Aorta (tissue), 5 donors: Measurements from ENCODE around the gene SYNE1. TPM values are rescaled to one million over a fixed set of nuclear protein-coding genes. Genes with fewer than 3 reads are reported as not detected.

Experiments used
- ATAC-seq: fragments of 200-7000 bp; cut with Tn5 transposase; one replicate; pipeline ENCODE4 v1.9.1; 2022; ENCODE audit warnings: moderate library complexity; ENCODE audit not compliant: low FRiP score
- DNase-seq, 2 donors: peaks; one replicate each; pipeline ENCODE4 v3.0.0-alpha.2; 2020
- H3K27ac ChIP-seq, 2 donors: one replicate each; pipeline ENCODE4 v1.5.1; 2013; ENCODE audit warnings: low read length in 2 of 2, mild to moderate bottlenecking in 2 of 2, moderate library complexity in 2 of 2, control low read depth in 1 of 2, inconsistent platforms in 1 of 2, low read depth in 1 of 2
- H3K27me3 ChIP-seq, 2 donors: one replicate each; pipeline ENCODE4 v1.6.1; 2013; ENCODE audit warnings: control low read depth in 1 of 2, low read length in 1 of 2, mild to moderate bottlenecking in 1 of 2, moderate library complexity in 1 of 2; ENCODE audit not compliant: insufficient read depth in 2 of 2, control insufficient read depth in 1 of 2
- H3K36me3 ChIP-seq, 2 donors: one replicate each; pipeline ENCODE4 v1.6.1; 2013; ENCODE audit warnings: control low read depth in 1 of 2, low read length in 1 of 2, mild to moderate bottlenecking in 1 of 2; ENCODE audit not compliant: insufficient read depth in 2 of 2, control insufficient read depth in 1 of 2
- H3K4me1 ChIP-seq, 2 donors: one replicate each; pipeline ENCODE4 v1.6.1; 2013; ENCODE audit warnings: low read length in 2 of 2, control low read depth in 1 of 2, mild to moderate bottlenecking in 1 of 2, moderate library complexity in 1 of 2; ENCODE audit not compliant: insufficient read depth in 2 of 2, control insufficient read depth in 1 of 2
- H3K4me3 ChIP-seq, 2 donors: one replicate each; pipeline ENCODE4 v1.5.1; 2013; ENCODE audit warnings: low read length in 2 of 2, control low read depth in 1 of 2, mild to moderate bottlenecking in 1 of 2
- H3K9me3 ChIP-seq: one replicate; pipeline ENCODE4 v1.6.1; 2013; ENCODE audit warnings: mild to moderate bottlenecking, low read length; ENCODE audit not compliant: control insufficient read depth
- WGBS, 2 donors: extraction: QIAGEN DNeasy Blood & Tissue Kit; methylation state at CpG; one replicate each; pipeline ENCODE4 v1.1.7; 2013; 5-methylcytosine and 5-hydroxymethylcytosine counted together
- intact Hi-C, 2 donors: fragments of 100-400 bp; cut with DNase I; formaldehyde crosslinking; loops; one replicate each; pipeline versions ENCODE4 v1.14.2 to v1.15.0; 2022
- polyA plus RNA-seq, 2 donors: library from polyadenylated mRNA; stranded (reverse); fragments of 200-250 nt; gene quantifications; one replicate each; pipeline ENCODE4 v1.2.3, GENCODE V29; 2013
- total RNA-seq, 2 donors: library from RNA; stranded (reverse); fragmentation: NEBNext Ultra II Directional; extraction: Animal tissue kit (Norgen Biotek cat#: 25700); gene quantifications; one replicate each; pipeline ENCODE4 v1.2.1, GENCODE V29; 2021
- donor health status: healthy with polysubstance abuse.
- donor health status: Bipolar disorder and iron deficiency.
- donor health status: DM: no; HTN: no; CAD: no.
- donor health status: DM: no; HTN: no; CAD: no.
- donor health status: DM: yes; HTN: yes; CAD: no.

Gene SYNE1
- total and polyA plus RNA-seq, 4 donors = 54.3 to 356 (median 221) TPM

DNA sequence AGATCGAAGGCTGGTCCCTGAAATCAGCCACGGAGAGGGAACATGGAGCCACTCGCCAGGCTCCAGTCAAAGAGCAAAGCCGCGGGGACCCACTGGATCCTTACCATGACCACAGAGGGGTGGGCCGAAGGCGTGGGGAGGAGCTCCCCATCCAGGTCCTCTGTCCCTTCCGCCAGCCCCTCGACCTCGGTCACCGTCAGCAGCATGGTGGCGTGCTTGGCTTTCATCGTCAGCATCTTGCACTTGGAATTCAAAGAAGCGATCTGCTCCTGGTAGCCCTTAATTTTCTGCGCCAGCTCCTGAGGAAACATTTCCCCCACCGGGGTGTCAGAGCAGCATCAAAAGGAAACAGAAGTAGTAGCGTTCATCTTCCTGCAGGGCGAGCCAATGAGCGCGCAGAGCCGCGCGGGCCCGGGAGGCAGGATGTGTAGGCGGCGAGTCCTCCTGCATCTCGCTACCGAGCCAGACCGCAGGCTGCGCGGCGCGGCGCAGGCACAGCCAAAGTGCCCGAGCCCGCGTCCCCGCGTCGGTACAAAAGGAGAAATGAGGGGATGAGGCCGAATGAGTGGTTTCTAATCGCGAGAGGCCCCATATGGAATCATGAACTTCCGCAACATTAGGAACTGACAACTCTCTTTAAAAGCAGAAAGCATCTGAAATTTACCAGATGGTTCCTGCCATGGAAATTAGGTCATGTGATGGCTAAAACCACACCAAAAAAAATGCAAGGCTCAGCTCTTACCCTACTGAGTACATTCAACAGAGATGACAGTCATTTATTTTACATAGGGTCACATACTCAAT lies 335.2 kb downstream of the SYNE1 start:
- Histone ChIP-seq H3K4me1 (peaks cover 0 to 3% of the 10 kb centered on the region in 2 donors), H3K27me3 (no peaks in the 10 kb centered on the region), H3K9me3 (no peaks in the 10 kb centered on the region), H3K27ac (peak overlapping the region in 1 of 2 donors; percentile 28), H3K36me3 (peaks cover 3 to 10% of the 10 kb centered on the region in 2 donors), H3K4me3 (peak overlapping the region; percentile 4 to 9)
- intact Hi-C loops = no loop called here
- WGBS, 2 donors = 11 to 20% methylated on average over 44 of the region's 44 CpGs
- ATAC-seq (peak; percentile 98), DNase-seq (peak; percentile 92 to 93)

DNA sequence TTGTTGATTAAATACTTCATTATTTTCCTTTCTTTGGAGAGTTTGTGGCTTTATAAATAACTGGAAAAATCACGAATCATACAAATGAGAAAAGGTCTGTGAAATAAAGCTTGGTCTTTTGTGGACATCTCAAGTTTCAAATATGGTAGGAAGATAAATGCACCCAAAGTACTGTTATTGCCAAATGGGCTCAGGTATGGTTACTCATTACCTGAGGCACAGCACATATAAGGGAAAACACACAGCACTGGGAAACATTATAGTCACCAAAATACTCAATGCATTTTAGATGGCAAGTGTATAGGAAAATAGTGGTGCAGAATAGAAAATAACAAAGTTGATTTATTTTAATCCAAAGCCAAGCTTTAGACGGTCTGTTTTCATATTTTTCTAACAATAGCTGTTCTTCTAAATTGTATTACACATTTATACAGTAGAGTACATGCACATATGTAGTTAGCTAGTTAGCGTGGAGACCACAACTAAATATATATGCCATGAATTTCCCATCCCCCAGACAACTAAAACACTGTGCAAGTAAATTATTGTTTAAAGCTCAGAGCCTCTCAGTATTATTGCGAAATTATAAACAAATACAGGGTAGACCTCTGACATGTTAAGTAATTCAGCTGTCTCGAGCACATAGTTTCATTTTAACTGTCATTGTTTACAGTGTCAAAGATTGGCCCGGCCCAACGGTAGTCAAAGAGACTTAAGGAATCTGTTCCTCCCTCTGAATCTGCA lies 336.0 kb downstream of the SYNE1 start:
- intact Hi-C loops = no loop called here
- Histone ChIP-seq H3K27me3 (no peaks in the 10 kb centered on the region), H3K36me3 (peaks cover 3 to 10% of the 10 kb centered on the region in 2 donors), H3K4me1 (peaks cover 0 to 3% of the 10 kb centered on the region in 2 donors), H3K9me3 (no peaks in the 10 kb centered on the region), H3K27ac (peak overlapping the region in 1 of 2 donors; percentile 28), H3K4me3 (peak overlapping the region; percentile 2 to 9)
- 38 to 45% methylated on average over 7 of the region's 7 CpGs for WGBS, 2 donors
- DNase-seq (no peak), ATAC-seq (peak; percentile 57)

DNA sequence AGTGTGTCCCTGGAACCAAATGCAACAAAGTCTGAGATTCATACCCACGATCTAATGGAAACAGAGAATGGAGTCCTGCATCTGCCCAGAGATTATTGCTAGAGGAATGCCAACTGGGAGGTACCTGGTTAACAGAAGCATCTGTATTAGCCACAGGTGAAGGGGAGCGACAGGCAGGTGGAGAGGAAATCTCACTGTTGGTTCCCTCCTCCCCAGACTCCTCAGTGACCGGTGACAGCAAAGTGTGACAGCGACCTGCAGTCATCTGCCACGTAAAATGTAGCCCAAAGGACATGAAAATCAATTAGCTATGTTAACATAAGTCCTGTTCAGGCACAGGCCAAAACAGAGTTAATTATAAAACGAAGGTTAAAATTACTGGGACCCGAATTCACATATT lies 336.6 kb downstream of the SYNE1 start:
- H3K9me3 ChIP-seq = no peaks in the 10 kb centered on the region
- H3K27ac ChIP-seq = no peak overlapping the region
- peaks cover 3 to 6% of the 10 kb centered on the region in 2 donors for H3K36me3 ChIP-seq
- no peak for ATAC-seq
- DNase-seq = no peak
- intact Hi-C loops = no loop called here
- H3K4me1 ChIP-seq = peaks cover 0 to 3% of the 10 kb centered on the region in 2 donors
- no peaks in the 10 kb centered on the region for H3K27me3 ChIP-seq
- 90 to 93% methylated on average over 7 of the region's 7 CpGs for WGBS, 2 donors
- no peak overlapping the region for H3K4me3 ChIP-seq

DNA sequence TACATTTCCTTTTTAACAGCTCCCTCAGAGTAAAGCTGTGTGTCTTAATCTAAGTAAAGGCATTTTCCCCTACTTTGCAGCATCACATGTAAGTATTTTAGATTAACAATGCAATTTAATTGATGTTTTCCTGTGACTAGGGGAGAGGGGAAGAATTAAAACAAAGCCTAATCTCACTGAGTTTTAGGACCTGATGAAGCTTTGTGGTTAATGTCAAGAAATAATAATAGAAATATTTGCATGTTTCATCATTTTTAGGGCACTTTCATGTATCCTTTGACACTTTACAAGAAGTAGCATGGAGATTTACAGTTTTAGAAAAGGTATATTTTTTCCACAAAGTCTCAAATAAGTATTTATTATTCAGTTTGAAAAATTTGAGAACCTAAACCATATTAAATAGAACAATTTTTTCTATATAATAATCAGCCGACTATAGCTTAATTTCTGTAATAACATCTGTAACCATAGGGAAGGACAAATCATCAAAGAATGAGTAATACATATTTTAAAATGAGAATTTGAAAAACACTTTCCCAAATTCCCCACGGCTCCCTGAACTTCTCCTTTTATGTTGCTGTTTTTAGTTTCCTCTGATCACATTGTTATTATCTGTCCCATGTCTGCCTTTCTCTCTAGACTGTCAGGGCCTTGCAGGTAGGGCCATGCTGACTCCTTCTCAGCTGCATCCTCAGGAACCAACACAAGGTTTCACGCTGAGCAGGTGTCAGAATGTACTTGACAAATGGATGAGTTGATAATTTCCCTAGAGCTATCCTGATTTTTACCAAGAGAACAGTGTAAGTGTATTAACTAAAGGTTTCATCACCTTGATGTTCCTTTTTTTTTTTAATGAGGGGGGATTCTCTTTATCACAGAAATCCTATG lies 338.1 kb downstream of the SYNE1 start:
- intact Hi-C loops = no loop called here
- Histone ChIP-seq H3K27ac (peak overlapping the region in 1 of 2 donors; percentile 67), H3K36me3 (peaks cover 2 to 3% of the 10 kb centered on the region in 2 donors), H3K4me3 (no peak overlapping the region), H3K27me3 (no peaks in the 10 kb centered on the region), H3K9me3 (no peaks in the 10 kb centered on the region), H3K4me1 (peaks cover 0 to 3% of the 10 kb centered on the region in 2 donors)
- DNase-seq (no peak), ATAC-seq (no peak)
- WGBS, 2 donors = 62 to 75% methylated on average over 3 of the region's 3 CpGs

DNA sequence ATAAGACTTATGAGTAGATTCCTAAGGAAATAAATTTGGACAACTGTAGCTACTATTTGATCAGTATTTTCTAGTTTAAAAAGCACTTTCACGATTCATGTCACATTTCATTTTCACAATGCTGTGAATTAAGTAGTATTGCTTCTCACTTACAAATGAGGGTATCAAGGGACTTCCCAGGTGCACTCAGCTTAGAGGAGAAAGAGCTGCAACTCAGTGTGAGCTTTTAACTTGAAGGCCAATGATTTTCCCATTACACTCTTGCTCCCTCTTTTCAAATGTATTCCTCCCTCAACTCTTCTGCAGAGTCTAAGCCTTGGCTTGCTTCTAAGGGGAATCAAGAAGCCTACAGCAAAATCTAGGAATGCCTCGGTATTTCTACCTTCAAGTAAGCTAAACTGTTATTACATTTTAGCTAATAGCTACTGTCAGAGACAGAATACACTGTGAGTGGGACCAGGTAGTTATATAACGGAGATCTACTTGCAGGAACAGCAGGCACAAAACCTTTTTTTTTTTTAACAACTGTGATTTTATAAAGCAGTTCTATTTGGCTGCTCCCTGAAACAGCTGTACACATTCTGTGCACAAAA lies 339.0 kb downstream of the SYNE1 start:
- Histone ChIP-seq H3K36me3 (peaks cover 2 to 6% of the 10 kb centered on the region in 2 donors), H3K4me3 (no peak overlapping the region), H3K9me3 (no peaks in the 10 kb centered on the region), H3K4me1 (peaks cover 0 to 3% of the 10 kb centered on the region in 2 donors), H3K27me3 (no peaks in the 10 kb centered on the region), H3K27ac (no peak overlapping the region)
- ATAC-seq (no peak), DNase-seq (no peak)
- 77 to 81% methylated on average over 3 of the region's 3 CpGs for WGBS, 2 donors
- intact Hi-C loops = no loop called here

DNA sequence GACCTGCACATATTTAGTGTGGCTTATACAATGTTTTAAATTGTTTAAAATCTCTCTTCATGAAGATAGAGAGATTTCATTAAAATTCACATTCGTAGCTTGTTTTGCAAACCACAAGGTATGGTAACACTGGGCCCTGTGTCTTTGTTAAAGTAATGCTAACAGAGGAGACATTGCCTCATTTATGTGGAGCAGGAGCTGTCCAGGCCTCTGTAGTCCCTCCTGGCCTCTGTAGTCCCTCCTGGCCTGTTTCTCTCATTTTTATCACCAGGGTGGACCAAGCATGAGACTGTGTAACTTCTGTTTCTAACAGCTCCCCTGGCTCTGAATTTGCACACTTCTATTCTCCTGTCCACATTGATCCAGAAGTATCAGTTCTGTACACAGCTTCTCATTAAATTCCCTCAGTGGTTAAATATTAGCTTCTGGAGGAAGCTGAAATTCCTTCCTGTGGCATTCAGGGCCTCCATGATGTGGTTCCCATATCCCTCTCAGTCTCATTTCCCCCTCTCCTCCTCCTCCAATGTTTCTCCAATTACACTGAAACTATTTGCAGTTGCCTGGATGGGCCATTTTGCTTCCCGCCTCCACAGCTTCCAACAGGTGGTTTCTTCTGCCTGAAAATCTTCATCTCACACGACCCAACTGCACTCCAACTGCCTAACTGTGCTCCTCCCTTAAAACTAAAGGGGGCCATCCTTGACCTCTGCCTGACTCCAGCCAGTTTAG lies 340.4 kb downstream of the SYNE1 start:
- 68 to 76% methylated on average over 3 of the region's 3 CpGs for WGBS, 2 donors

DNA sequence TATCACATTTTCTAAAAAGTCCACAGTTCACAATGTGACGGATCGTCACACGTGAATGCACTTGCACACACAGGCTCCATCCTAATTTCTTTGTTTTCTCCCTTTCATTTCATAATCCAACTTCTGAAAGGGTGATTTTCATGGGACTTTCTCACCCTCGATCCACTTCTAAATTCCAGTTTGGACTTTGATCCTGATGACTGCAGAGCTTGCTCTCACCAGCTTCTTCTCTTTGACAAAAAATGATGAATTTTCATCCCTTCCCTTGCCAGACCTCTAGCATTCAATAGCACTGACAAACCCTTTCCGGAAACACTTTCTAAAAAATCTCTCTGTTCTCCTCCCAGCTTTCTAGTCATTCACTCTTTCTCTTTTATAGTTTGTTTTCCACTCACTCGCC lies 341.2 kb downstream of the SYNE1 start:
- intact Hi-C loops = no loop called here
- H3K4me1 ChIP-seq = peaks cover 0 to 1% of the 10 kb centered on the region in 2 donors
- H3K9me3 ChIP-seq = no peaks in the 10 kb centered on the region
- no peak overlapping the region for H3K27ac ChIP-seq
- no peak for ATAC-seq
- WGBS, 2 donors = 73 to 78% methylated on average over 6 of the region's 6 CpGs
- no peaks in the 10 kb centered on the region for H3K27me3 ChIP-seq
- H3K4me3 ChIP-seq = no peak overlapping the region
- DNase-seq = no peak
- H3K36me3 ChIP-seq = peaks cover 4 to 11% of the 10 kb centered on the region in 2 donors

More for the DNA sequence above, 340.4 kb downstream of the SYNE1 start:
- ATAC-seq (no peak), DNase-seq (no peak)
- intact Hi-C loops = no loop called here
- Histone ChIP-seq H3K9me3 (no peaks in the 10 kb centered on the region), H3K27me3 (no peaks in the 10 kb centered on the region), H3K36me3 (peaks cover 2 to 10% of the 10 kb centered on the region in 2 donors), H3K4me1 (peaks cover 0 to 3% of the 10 kb centered on the region in 2 donors), H3K27ac (peak overlapping the region in 1 of 2 donors; percentile 5), H3K4me3 (no peak overlapping the region)
